GDM1 (cell line): ENCODE measurements around the gene PABPC1L2A.
"Not testable (repeated sequence)": the region's sequence is repeated elsewhere in the genome, so short reads cannot be mapped to it uniquely, and the experiment has no call there.

Source experiments
- DNase-seq: peaks from one replicate; lab custom pipeline; 2025; lab: John Stamatoyannopoulos, UW

The PABPC1L2A gene

DNA sequence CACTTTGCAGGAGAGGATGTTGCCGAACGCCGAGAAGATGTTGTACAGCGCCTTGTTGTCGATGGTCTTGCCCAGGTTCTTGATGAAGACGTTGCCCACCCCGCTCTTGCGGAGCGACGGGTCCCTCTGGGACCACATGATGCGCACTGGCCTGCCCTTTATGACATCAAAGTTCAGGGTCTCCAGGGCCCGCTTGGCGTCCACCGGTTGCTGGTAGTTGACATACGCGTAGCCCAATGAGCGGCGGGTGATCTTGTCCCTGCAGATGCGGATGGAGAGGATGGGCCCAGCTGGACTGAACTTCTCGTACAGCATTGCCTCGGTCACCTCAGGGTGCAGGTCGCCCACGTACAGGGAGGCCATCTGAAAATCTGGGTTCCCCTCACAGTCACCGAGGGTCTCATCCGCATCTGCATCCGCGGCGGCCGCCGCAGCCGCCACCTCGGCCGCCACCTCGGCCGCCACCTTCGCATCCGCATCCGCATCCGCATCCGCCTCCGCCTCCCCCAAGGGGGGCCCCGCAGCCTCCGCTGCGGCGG lies at the start of gene PABPC1L2A:
Gene PABPC1L2A, minus strand, starts transcription at position 489 of the 539 bp plus-strand sequence. Its CDS starts 126 bp downstream, at position 363.
- DNase-seq: not testable (repeated sequence)

DNA sequence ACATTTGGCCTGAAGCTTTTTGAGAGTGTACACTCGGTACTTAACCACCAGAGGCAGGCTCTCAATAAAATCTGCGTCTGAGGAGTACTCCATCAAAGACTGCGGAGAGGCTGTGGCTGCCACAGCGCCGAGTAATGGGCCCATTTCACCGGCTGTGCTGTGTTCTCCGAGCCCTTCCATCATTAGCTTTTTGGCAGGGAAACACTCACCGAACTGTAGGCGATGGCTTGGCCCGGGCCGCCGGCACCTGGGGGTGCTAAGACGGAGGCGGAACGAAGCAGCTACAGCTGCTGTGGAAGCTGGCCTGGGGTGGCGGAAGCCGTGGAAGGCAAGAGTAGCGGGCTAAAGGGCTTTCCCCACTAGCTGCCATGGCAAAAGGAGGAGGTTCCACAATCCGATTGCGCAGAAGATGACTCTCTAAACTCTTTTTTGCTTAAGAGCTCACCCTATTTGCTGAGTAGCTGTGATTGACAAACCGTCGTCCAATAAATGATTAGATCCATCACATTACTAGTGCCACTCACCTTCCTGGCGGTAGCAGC lies 48.5 kb upstream of the PABPC1L2A start:
- DNase-seq: no peak

DNA sequence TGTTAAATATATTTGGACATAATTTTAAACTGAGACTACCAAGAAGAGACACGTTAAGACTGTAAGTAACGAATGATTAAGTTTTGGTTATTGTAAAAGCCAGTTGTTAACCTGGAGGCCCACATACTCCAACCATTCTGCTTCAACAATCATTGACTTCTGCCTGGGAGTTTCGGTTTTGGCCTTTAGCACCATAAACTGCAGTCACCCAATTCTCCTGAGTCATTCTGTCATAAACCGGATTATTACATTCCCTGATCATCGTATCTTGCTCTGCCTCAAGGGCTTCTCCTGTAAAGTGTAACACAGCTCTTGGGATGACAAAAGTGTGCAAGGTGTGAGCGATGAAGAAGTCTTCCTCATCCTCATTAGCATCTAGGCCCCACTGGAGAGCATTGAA lies 46.9 kb upstream of the PABPC1L2A start:
- DNase-seq: no peak

DNA sequence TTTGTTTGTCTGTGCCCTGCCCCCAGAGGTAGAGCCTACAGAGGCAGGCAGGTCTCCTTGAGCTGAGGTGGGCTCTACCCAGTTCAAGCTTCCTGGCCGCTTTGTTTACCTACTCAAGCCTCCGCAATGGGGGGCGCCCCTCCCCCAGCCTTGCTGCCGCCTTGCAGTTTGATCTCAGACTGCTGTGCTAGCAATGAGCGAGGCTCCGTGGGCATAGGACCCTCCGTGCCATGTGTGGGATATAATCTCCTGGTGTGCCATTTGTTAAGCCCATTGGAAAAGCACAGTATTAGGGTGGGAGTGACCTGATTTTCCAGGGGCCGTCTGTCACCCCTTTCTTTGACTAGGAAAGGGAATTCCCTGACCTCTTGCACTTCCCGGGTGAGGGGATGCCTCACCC lies 20.2 kb upstream of the PABPC1L2A start:
- not testable (repeated sequence) for DNase-seq

GRCh38 chrX:73086766-73087165 lies 7.5 kb upstream of the PABPC1L2A start:
- DNase-seq: not testable (repeated sequence)

DNA sequence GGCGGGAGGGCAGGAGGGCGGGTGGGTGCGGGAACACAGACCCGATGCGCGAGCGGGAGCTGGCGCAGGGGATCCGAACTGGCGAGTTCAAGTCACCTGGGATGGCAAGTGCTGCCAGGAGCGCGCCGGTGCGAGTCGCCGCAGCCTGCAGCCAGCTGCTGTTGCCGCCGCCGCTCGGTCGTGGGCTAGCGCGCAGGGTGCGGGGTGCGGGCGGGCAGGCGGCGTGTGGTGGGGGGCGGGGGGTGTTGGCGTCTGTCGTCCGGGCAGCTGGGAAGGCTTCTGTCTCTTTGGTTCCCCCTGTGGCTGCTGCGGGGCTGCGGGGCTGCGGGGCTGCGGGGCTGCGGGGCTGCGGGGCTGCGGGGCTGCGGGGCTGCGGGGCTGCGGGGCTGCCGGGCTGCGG lies 572 bp upstream of the PABPC1L2A start:
- DNase-seq: not testable (repeated sequence)

- DNase-seq: not testable (repeated sequence)
Observed at GRCh38 chrX:73078597-73078996, 715 bp downstream of the PABPC1L2A start.

DNA sequence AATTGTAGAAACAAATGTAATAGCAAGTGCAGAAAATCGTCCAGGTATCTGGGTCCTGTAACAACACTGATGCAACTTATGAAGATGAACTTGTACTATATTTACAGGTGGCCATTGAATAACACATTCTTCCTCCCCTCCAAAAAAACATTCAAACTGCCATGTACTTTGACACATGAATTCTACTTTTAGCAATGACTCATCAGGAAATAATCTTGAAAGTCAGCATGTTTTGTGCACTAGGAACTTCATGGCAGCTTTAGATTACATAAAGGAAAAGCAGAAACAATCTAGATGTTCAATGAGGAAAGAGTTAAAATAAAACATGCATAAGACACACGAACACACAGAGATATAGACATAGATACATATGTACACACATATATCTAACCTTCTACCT lies 2.5 kb downstream of the PABPC1L2A start:
- DNase-seq: no peak

GRCh38 chrX:73069365-73070035 lies 9.8 kb downstream of the PABPC1L2A start:
- no peak for DNase-seq

GRCh38 chrX:73068467-73069364 lies 10.6 kb downstream of the PABPC1L2A start:
- DNase-seq: no peak

GRCh38 chrX:73067761-73068466 lies 11.4 kb downstream of the PABPC1L2A start:
- not testable (repeated sequence) for DNase-seq

- no peak for DNase-seq
Observed at GRCh38 chrX:73028876-73029275, 50.4 kb downstream of the PABPC1L2A start.
